ENCODE results near the gene PPIL6. TPM values are rescaled to one million over a fixed set of nuclear protein-coding genes. Genes with fewer than 3 reads are reported as not detected.

Gene PPIL6
- total RNA-seq, 2 donors from 2014 or later: 3.1 TPM; not detected in 1

DNA sequence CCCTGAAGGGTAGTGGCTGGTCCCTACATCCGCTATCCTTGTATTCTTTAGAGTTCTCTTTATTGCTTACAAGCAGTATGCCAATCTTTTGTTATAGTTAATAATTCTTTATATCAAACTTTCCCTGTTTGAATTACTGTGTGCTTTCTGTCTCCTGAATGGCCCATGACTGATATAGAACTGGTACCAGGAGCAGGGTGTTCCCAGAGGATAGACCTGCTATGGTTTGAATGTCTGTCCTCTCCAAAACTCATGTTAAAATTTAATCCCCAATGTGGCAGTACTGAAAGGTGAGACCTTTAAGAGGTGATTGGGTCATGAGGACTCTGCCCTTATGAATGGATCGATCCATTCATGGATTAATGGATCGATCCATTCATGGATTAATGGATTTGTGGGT is 84.2 kb downstream of the PPIL6 start:
- no peak for DNase-seq
- no peak for TF ChIP-seq POLR2A (IDR thresholded peaks at IDR 0.05)
- TF ChIP-seq, protein P1, sequence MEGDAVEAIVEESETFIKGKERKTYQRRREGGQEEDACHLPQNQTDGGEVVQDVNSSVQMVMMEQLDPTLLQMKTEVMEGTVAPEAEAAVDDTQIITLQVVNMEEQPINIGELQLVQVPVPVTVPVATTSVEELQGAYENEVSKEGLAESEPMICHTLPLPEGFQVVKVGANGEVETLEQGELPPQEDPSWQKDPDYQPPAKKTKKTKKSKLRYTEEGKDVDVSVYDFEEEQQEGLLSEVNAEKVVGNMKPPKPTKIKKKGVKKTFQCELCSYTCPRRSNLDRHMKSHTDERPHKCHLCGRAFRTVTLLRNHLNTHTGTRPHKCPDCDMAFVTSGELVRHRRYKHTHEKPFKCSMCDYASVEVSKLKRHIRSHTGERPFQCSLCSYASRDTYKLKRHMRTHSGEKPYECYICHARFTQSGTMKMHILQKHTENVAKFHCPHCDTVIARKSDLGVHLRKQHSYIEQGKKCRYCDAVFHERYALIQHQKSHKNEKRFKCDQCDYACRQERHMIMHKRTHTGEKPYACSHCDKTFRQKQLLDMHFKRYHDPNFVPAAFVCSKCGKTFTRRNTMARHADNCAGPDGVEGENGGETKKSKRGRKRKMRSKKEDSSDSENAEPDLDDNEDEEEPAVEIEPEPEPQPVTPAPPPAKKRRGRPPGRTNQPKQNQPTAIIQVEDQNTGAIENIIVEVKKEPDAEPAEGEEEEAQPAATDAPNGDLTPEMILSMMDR (IDR thresholded peaks at IDR 0.05): no peak
- Histone ChIP-seq H3K27ac (no peak overlapping the region), H3K4me3 (no peak overlapping the region), H3K4me1 (no peaks in the 10 kb centered on the region), H3K9me3 (no peaks in the 10 kb centered on the region), H3K36me3 (replicated peaks in 1 of 2; ENCODE audit: insufficient read depth in 1 of 2, low read depth in 2 of 2) (peaks cover 0 to 3% of the 10 kb centered on the region in 2 donors), H3K27me3 (no peaks in the 10 kb centered on the region)
- whole genome bisulfite sequencing, 2 donors: 96 to 99% methylated on average over 3 of the region's 3 CpGs
- intact Hi-C loops (cut with DNase I): no loop called here
- no peak for ATAC-seq

DNA sequence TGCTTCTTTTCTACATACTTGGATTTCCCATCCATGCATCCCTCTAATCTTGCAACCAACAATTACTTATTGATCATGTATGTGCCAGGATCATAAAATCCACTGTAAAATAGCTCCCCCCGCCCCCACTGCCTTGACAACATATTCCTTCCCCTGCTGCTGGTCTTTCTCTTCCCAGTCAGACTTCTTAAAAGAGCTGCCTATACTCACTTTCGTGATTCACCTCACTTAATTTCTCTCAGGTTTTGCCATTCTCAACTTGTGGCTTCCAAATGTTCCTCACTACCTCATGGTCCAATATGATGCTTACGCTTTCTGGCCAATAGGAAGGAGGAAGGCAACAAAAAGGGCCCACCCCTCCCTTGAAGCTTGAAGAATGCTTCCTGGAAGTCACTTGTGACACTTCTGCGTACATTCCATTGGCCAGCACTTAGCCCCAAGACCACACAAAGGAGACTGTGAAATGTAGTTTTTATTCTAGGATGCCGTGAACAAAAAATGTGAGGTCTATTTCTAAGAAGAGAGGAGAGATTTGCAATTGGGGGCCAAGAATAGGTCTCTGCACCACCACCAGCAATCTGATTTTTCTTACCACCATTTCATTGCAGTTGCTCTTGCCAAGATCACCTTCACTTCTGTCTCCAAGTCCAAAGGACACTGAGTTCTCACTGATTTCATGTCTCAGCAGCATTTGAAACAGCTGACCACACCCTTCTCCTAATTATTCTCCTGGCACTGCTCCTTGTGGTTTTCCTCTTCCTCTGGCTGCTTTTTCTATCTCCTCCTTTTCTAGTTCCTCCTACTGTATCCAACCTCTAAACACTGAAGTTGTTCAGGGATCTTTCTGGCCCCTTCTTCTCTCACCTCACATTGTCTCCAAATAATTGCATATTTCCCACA is 88.9 kb downstream of the PPIL6 start:
- no peak for ATAC-seq

DNA sequence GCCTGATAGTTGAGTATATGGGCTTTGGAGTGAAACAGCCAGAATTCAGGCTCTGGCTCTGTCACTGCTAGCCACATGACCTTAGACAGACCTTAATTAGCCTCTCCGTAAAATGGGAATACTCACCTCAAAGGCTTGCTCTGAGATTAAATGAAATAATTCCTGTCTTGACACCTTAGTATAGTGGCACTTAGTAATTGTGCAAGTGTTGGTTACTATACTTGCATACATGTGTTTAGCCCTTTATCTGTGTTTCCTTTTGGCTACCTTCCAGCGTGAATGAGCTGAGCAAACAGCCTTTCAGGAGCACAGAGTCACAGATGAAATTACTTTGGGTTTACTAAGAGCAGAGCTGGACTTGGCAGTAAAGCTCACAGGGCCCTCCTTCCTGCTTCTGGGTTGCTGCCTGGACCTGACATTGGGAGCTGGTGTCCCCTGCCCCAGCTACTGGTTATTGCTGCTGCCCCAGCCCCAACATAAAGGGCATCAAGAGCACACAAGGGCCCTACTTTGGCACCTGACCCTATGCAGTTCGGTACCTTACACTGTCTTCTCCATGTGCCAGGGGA is 90.9 kb downstream of the PPIL6 start:
- intact Hi-C loops (cut with DNase I): no loop called here
- ATAC-seq: peak; percentile 97
- 4 to 11% methylated on average over 3 of the region's 3 CpGs for WGBS, 2 donors
- Histone ChIP-seq H3K27me3 (no peaks in the 10 kb centered on the region), H3K9me3 (no peaks in the 10 kb centered on the region), H3K4me1 (peaks cover 17% of the 10 kb centered on the region), H3K4me3 (no peak overlapping the region), H3K36me3 (replicated peaks in 1 of 2; ENCODE audit: insufficient read depth in 1 of 2, low read depth in 2 of 2) (no peaks in the 10 kb centered on the region), H3K27ac (peak overlapping the region; percentile 62 to 79 (median 70))
- peak; percentile 61 to 89 (median 78) for DNase-seq
- TF ChIP-seq, protein P1 (IDR thresholded peaks at IDR 0.05): no peak
- TF ChIP-seq POLR2A (IDR thresholded peaks at IDR 0.05): peak in 1 of 3 donors; percentile 15

More for the DNA sequence above, 88.9 kb downstream of the PPIL6 start:
- no peaks in the 10 kb centered on the region for H3K9me3 ChIP-seq
- intact Hi-C loops (cut with DNase I): no loop called here
- H3K27ac ChIP-seq: no peak overlapping the region
- peaks cover 17% of the 10 kb centered on the region for H3K4me1 ChIP-seq
- WGBS, 2 donors: 92 to 97% methylated on average over 5 of the region's 5 CpGs
- no peak for TF ChIP-seq POLR2A (IDR thresholded peaks at IDR 0.05)
- TF ChIP-seq, protein P1 (IDR thresholded peaks at IDR 0.05): no peak
- no peaks in the 10 kb centered on the region for H3K36me3 ChIP-seq (replicated peaks in 1 of 2; ENCODE audit: insufficient read depth in 1 of 2, low read depth in 2 of 2)
- H3K4me3 ChIP-seq: no peak overlapping the region
- H3K27me3 ChIP-seq: no peaks in the 10 kb centered on the region
- DNase-seq: no peak

DNA sequence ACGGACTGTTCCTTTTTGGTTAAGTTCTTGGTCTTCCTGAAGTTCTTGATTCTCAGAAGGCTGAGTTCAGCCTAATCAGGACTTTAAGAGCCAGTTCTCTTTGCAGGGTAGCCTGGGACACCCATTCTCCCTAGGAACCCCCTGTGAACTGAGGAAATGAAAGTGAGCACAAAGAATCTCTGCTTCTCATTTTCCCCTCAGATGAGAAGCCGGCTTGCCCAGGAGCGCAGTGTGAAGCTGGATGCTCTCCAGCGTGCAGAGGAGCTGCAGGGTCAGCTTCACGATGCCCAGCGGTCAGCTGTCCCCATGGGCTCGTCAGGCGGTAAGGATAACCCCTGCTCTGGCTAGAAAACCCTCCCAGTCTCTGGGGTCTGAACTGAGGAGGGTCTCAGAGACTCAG is 92.2 kb downstream of the PPIL6 start:
- no peak for DNase-seq

DNA sequence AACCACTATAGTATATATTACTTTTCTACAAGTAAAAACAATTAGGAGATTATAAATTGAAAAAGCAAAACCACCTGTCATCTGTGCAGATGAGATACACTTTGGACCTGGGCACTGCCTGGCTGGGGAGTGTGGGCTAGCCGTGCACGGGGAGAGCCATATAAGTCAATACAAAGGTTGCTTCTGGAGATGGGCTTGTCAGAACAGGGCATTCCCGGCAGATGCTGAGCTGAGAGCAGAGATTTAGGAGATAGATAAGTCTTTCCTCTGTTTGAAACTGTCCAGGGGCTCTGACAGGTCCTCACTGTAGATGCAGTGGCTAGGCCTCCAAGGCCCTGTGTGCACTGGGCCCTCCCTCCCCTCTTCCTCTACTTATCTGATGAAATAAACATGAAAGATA is 92.6 kb downstream of the PPIL6 start:
- intact Hi-C loops (cut with DNase I): no loop called here
- H3K9me3 ChIP-seq: no peaks in the 10 kb centered on the region
- H3K4me3 ChIP-seq: no peak overlapping the region
- H3K4me1 ChIP-seq: peaks cover 17% of the 10 kb centered on the region
- 81 to 86% methylated on average over 3 of the region's 3 CpGs for WGBS, 2 donors
- no peaks in the 10 kb centered on the region for H3K36me3 ChIP-seq (replicated peaks in 1 of 2; ENCODE audit: insufficient read depth in 1 of 2, low read depth in 2 of 2)
- H3K27ac ChIP-seq: no peak overlapping the region
- H3K27me3 ChIP-seq: no peaks in the 10 kb centered on the region
- ATAC-seq (no peak), DNase-seq (no peak)
- no peak for TF ChIP-seq POLR2A (IDR thresholded peaks at IDR 0.05)

More for the DNA sequence above, 92.2 kb downstream of the PPIL6 start:
- H3K27ac ChIP-seq: no peak overlapping the region
- no peaks in the 10 kb centered on the region for H3K9me3 ChIP-seq
- peaks cover 17% of the 10 kb centered on the region for H3K4me1 ChIP-seq
- H3K27me3 ChIP-seq: no peaks in the 10 kb centered on the region
- WGBS, 2 donors: 74 to 89% methylated on average over 3 to 8 of the region's 8 CpGs
- intact Hi-C loops (cut with DNase I): no loop called here
- no peak for ATAC-seq
- H3K4me3 ChIP-seq: no peak overlapping the region
- H3K36me3 ChIP-seq (replicated peaks in 1 of 2; ENCODE audit: insufficient read depth in 1 of 2, low read depth in 2 of 2): no peaks in the 10 kb centered on the region
- TF ChIP-seq POLR2A (IDR thresholded peaks at IDR 0.05): no peak

Measured in body of pancreas (tissue), 4 donors.